Hepatocyte (in vitro differentiated cells): ENCODE results near the gene MYL7.

Source experiments
- CTCF ChIP-seq: fragments of 200-600 bp; sonication (generic); IDR thresholded peaks from 2 replicates; pipeline ENCODE4 v1.5.1; 2016; ENCODE audit warnings: antibody characterized with exemption, mild to moderate bottlenecking; ENCODE audit not compliant: poor library complexity
- EZH2phosphoT487 ChIP-seq: fragments of 200-600 bp; sonication (generic); IDR thresholded peaks from one replicate; pipeline ENCODE4 v1.6.1; 2018; ENCODE audit warnings: antibody characterized with exemption, mild to moderate bottlenecking, low read depth, moderate library complexity; ENCODE audit not compliant: unreplicated experiment, severe bottlenecking

GRCh38 chr7:44188480-44189225, 47.5 kb upstream of the MYL7 start:
- TF ChIP-seq CTCF (no peak), EZH2phosphoT487 (no peak)
